GM18519 (cell line): ENCODE data around the gene CHSY1.

ENCODE experiments used
- ATAC-seq: cut with Tn5 transposase; IDR thresholded peaks from one replicate; pipeline ENCODE4 v1.9.1; 2021; ENCODE audit warnings: mild to moderate bottlenecking, moderate library complexity; ENCODE audit not compliant: unreplicated experiment, low FRiP score

The CHSY1 gene

DNA sequence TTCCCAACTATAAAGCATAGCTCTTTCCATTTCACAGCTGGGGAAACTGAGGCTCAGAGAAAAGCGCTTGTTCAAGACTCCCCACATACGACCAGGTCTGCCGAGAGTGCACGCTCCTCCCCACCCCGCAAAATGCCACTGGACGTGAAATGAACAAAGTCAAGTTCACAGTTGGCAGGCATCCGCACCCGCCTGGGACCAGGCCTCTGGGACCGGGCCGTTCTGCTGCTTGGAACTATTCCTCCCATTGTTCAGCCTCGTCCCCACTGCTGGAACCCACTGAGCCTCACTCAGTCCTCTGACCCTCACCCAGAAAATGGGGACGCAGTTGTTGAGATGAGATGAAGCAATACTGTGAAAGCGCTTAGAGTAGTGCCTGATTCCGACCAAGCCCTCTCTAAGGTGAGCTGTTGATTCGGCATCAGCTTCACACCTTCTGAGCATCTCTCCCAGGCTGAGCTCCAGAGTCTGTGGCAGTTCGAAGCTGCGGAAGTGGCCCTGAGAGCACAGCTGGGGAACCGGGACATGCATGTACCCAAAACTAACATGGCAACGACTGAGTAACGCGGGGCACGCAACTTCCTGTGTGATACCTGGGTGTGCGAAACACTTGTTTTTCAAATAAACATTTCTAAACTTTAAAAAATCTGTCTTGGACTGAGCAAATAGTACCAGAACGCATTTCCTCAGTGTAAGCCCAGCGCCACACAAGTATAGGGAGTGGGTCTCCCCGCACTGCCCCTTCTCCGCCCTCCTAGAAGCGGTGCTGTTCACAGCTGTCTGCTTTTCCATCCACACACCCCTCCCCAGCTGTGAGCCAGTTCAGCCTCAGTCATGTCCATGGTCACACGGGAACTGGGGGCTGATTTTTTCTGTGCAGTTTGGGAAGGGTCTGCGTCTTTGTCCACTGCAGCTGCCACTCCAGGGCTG is 93.4 kb downstream of the CHSY1 start:
- no peak for ATAC-seq

GRCh38 chr15:101157721-101158120 is 94.1 kb downstream of the CHSY1 start:
- no peak for ATAC-seq

DNA sequence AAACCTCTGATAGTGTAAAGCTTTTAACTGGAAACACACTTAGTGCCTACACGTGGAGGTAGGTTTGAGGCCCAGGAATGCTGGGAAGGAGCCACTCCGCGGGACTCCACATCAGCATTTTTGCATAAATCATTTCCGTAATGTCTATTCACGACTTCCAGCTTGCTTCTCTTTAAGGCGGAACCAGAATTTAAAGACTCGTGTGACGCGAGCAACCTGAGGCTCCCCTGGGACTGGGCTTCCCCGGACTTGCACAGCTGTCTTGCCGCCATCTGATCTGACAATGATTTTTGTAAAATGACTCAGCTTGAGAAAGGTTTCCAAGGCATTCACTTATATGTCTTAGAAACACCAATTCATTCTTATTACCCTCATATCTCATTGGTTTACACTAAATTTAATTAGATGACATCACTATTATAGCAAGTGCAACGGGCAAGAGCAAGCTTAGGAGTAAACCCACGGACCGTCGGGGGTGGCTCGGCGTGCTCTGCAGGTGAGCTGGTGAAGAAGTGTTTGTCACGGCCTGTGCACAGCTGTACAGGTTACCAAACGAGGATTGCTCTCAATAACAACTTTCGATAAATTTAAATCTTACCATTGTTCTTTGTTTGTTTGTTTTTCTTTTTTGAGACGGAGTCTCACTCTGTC is 95.2 kb downstream of the CHSY1 start:
- ATAC-seq, result peak; percentile 84

DNA sequence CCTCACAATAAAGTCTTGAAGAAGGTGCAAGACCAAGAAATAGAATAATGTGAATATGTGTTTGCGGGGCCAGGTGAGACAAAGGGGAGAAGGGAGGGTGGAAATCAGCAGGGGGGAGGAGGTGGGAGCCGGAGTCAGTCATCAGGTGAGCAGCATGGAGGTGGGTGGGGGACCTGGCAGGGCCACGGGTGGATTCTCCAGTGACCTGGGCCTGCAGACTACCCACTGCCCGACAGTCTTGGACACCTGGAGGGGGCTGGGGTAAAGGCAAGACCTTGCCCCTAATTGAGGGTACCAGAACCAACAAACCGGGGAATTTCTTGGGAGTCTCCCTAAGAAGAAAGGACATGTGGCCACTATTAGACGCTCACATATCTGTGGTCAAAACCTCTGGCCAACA is 95.8 kb downstream of the CHSY1 start:
- no peak for ATAC-seq

DNA sequence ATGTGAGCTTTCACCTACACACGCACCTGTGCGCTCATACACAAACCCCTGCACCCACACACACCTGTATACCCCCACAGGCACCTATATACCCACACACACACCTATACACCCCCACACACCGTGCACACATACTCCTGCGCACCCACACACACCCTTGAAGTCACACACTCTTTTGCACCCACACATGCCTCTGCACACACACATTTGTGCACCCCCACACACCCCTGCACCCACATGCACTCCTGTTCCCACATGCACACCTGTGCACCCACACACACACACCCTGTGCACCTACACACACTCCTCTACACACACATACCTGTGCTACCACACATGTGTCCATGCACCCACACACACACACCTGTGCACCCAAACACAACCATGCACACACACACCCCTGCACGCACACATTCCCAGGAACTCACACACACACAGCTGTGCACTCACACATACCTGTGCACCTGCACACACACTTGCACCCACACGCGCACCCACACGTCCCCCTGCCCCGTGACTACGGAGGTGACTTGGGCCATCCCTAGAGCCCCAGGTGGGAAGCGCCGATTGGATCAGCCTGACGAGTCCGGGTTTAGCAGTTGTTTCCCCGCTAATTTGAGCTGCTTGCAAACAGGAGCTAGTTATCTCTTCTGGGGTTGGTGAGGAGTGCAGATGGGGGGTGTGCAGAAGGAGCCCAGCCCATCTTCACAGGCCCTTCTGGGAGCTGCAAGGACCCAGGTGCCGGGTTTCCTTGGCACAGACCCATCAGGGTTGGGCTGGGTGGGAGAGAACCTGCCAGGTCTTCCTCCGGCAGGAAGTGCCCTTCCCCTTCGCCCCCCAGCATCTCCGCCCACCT is 97.8 kb downstream of the CHSY1 start:
- ATAC-seq, result no peak

DNA sequence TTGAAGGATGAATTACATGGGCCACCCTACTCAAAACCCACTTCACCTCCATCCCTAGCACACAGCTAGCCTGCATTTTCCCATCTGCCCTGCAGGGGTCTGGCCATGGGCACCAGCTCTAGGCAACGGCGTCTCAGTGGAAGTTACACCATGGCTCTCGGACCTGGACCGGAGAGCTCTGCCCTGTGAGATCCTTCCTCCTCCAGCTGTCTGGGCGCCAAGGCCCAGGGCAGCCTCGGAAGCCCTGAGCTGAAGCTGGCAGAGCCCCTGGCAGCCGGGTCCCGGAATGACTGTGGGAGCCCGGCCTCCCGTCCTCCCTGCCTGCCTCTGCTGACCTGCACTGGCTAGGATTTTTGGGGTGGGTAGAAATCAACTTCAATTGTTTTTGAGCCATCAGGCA is 98.9 kb downstream of the CHSY1 start:
- no peak for ATAC-seq

- ATAC-seq, result no peak
Measured at GRCh38 chr15:101151288-101151687, 100.6 kb downstream of the CHSY1 start.

DNA sequence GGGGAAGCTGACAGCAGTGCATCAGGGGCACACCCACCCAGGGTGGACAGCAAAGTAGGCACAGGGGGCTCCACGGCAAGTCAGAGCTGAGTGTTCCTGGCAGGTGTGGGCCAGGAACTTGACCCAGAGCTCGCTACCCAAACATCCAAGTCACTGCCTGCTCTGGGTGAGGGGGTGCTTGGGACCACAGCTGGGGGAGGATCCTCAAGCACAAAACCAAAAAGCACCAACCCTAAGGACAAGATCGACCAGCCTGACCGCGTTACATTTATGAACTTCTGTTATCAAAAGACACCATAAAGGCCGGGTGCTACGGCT is 101.2 kb downstream of the CHSY1 start:
- no peak for ATAC-seq

DNA sequence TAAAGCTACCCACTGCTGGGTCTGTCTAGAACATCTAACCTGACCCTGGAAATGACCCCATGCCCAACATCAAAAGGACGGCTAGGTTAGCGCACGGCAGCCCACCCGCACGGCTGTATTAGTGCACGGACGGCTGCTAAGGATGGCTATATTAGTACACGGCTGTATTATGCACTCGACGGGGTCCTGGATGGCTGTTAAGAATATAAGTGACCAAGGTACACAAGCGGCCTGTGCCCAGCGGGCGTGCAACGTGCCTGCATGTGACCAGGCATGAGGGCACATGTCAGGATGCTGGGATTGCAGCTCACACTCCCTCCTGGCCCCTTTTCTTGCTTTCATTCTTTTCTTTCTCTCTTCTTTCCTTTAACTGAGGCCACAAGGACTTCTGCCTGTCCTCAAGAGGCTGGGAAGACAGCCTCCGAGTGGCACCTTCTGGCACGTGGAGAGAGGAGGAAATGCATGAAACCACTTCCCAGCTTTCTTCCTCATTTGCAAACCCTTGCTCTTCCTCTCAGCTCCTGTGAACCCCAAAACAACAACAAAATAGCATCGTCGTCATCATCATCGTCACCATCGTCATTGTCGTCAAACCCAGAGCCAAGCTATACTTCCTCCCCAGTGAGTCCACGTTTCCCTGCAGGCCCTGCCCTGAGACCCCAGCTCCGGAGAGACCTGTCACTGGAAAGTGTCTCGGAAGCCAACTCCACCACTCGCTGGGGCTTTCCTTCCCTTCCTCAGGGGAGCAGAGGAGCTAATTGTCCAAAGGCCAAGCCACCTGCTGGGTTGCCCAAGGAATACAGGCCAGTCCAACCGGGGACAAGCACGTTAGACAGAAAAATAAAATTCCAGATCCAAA is 101.8 kb downstream of the CHSY1 start:
- ATAC-seq, result no peak

DNA sequence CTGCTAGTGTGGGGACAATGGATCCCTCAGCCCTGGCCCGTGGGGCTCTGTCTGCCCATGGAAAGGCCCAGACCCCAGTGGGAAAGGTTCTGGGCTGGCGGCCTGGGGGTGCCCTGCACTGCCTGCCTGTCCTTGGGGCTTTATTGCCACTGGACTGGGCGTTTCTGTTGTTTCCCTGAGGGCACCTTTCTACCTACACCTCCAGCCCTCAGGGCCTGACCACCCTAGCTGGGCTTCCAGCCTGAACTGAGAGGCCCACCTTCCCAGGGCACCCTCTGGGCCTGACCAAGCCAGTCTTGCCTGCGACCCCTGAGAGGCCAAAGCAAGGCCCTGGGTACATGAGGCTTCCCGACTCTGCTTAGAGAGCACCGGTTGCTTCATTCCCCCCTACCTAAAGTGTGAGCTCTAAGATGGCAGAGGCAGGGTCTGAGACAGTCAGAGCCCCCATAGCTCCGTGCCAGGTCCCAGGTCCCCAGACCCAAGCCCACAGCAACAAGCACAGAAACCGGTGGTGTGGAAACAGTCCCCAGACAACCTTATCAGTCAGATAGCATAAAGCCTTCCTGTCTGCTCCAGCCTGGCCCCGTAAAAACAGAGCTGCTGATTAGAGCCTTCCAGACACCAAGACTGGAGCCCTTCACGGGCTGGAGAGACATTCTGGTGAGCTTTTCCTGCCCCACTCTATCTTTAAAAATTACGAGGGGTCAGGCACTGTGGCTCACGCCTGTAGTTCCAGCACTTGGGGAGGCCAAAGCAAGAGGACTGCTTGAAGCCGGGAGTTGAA is 102.8 kb downstream of the CHSY1 start:
- ATAC-seq, result no peak

- no peak for ATAC-seq
Measured at GRCh38 chr15:101148166-101148880, 103.5 kb downstream of the CHSY1 start.

GRCh38 chr15:101147181-101147580 is 104.7 kb downstream of the CHSY1 start:
- no peak for ATAC-seq

DNA sequence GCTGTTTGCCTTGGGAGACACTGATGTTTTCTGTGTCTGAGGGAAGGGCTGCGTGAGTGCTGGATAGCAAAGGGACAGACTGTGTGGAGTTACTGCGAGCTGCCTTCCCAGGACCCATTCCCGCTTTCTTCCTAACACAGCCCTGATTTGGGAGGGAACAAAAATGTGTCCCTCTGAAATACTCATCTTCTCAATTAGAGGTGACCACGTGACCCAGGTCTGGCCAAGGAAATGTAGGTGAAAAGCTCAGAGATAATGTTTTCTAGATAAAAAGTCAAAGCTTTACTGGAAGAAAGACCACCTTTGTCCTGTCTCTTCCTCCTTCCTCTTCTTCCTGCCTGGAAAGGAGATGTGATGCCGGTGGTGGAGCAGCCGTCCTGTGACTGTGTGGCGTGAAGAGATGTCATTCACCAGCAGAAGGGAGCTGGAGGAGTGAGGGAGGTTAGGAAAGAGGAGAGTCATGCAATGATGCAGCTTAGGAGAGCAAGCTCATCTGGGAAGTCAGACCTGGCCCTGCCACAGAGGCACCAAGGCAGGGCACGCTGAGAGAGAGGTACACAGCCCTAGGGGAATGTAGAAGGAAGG is 105.6 kb downstream of the CHSY1 start:
- no peak for ATAC-seq

DNA sequence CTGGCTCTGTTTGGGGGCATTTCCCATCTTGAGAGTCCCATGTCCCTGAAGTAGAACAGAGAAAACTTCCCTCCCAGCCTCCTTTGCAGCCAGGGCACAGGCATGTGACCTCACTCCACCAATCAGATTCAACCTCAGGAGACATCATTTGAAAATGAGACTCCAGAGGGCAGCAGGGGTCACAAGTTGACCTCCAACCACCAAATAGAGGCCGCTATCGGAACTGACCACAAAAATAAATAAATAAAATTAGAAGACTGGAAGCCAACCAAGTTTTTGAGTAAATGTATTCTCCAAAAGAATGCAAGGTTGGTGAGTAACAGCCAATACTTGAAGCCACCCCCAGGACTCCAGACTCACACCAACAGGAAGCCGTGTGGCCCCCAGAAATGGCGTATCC is 106.5 kb downstream of the CHSY1 start:
- no peak for ATAC-seq

DNA sequence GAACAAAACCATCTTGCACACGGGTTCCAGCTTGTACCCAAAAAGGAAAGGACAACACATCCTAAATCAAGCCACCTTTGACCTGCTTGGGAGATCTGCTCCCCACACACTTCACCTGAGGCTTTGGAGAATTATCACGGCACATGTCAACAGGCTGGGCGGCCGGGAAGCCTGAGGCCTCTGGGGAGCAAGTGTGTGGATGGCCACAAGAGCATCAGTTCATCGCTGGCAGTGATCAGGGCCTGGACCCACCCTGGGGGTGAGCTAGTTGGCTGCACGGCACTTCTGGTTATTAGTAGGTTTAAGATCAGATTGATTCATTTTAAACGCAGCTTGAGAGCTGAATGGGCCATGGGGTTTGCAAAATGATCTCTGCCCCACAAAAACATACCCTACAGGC is 108.5 kb downstream of the CHSY1 start:
- ATAC-seq, result no peak

DNA sequence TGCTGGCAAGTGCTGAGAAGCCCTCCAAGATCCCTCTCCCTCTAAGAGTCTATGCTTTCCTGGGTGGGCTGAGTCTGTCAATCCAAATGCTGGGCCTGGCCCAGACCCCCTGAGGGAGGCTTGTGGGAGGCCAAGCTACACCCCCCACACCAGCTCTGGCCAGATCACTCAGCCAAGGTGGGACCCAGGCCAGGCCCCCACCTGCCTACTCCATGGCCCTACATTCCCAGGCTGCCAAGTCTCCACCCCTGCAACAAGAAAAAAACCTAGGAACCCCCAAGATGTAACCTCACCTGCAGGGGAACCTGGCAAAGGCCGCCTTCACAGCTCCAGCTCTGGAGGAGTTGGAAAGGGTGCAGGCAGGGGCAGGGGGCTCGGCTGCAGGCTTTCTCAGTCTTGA is 109.1 kb downstream of the CHSY1 start:
- ATAC-seq, result no peak

- ATAC-seq, result no peak
Measured at GRCh38 chr15:101141926-101142527, 109.8 kb downstream of the CHSY1 start.

GRCh38 chr15:101140697-101141065 is 111.2 kb downstream of the CHSY1 start:
- ATAC-seq, result no peak
